Calu3 (cell line): Measurements from ENCODE around the gene DOCK1. TPM values are rescaled to one million over a fixed set of nuclear protein-coding genes. Genes with fewer than 3 reads are reported as not detected.
"Not testable (repeated sequence)": the region's sequence is repeated elsewhere in the genome, so short reads cannot be mapped to it uniquely, and the experiment has no call there.

ENCODE experiments used
- BruUV-seq: library from RNA; stranded (reverse); fragments of 400-500 nt; replicated peaks from 2 replicates; lab custom pipeline; 2021; lab: Mats Ljungman, UMichigan
- CTCF ChIA-PET: fragments of 300-600 bp; sonication (Branson Sonifier 250); formaldehyde crosslinking; loops from one replicate; lab custom pipeline; 2022; ENCODE audit warnings: antibody characterized with exemption; lab: Charles Lee
- DNase-seq: peaks from one replicate; pipeline ENCODE4 v3.0.0; 2022
- H3K27ac Mint-ChIP-seq: one replicate; pipeline ENCODE4 v1.8.0; 2022; ENCODE audit warnings: mixed read lengths; ENCODE audit not compliant: unreplicated experiment
- H3K27me3 Mint-ChIP-seq: one replicate; pipeline ENCODE4 v1.8.0; 2022; ENCODE audit warnings: mixed read lengths; ENCODE audit not compliant: unreplicated experiment
- H3K36me3 Mint-ChIP-seq: one replicate; pipeline ENCODE4 v1.8.0; 2022; ENCODE audit warnings: mild to moderate bottlenecking, moderate library complexity, mixed read lengths; ENCODE audit not compliant: insufficient read depth, unreplicated experiment
- H3K4me1 Mint-ChIP-seq: one replicate; pipeline ENCODE4 v1.8.0; 2022; ENCODE audit warnings: mild to moderate bottlenecking, low read depth, mixed read lengths; ENCODE audit not compliant: unreplicated experiment
- H3K4me3 Mint-ChIP-seq: one replicate; pipeline ENCODE4 v1.8.0; 2022; ENCODE audit warnings: mild to moderate bottlenecking, low read depth, moderate library complexity, mixed read lengths; ENCODE audit not compliant: unreplicated experiment
- H3K9me3 Mint-ChIP-seq: one replicate; pipeline ENCODE4 v1.8.0; 2022; ENCODE audit warnings: low read depth, mixed read lengths; ENCODE audit not compliant: unreplicated experiment
- intact Hi-C: fragments of 100-400 bp; cut with micrococcal nuclease; formaldehyde crosslinking; loops from one replicate; pipeline ENCODE4 v1.10.0; 2022; ENCODE audit not compliant: unreplicated experiment
- total RNA-seq: library from RNA; stranded (reverse); gene quantifications from 2 replicates; pipeline ENCODE4 v1.2.3, GENCODE V29; 2022
- TF ChIP-seq, protein P1 (sequence below): fragments of 200-600 bp; IDR thresholded peaks from one replicate; pipeline ENCODE4 v1.8.0; 2022; ENCODE audit warnings: antibody characterized with exemption; ENCODE audit not compliant: unreplicated experiment

The DOCK1 gene
- total RNA-seq, 1 experiment from 2014 or later: 34.2 TPM

DNA sequence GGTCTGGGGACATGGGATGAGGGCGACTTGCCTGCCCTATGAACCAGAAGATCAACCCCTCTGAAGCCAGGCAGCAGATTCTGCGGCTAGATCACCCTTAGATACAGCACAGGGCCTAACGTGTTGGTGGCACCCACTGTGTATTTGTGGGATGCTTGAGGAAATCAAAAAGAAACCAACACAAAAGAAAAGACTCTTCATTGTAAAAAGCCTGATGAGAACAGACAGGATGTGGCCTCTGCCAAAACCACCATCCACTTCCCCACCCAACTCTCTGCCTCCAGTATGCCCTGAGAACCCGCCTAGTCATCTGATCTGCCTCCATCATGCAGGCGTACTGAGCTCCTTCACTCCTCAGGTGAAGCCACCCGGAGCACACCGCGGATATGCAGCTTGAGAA lies 388.4 kb downstream of the DOCK1 start:
- no peaks in the 10 kb centered on the region for H3K9me3 Mint-ChIP-seq
- no peak overlapping the region for H3K4me3 Mint-ChIP-seq
- TF ChIP-seq, protein P1, sequence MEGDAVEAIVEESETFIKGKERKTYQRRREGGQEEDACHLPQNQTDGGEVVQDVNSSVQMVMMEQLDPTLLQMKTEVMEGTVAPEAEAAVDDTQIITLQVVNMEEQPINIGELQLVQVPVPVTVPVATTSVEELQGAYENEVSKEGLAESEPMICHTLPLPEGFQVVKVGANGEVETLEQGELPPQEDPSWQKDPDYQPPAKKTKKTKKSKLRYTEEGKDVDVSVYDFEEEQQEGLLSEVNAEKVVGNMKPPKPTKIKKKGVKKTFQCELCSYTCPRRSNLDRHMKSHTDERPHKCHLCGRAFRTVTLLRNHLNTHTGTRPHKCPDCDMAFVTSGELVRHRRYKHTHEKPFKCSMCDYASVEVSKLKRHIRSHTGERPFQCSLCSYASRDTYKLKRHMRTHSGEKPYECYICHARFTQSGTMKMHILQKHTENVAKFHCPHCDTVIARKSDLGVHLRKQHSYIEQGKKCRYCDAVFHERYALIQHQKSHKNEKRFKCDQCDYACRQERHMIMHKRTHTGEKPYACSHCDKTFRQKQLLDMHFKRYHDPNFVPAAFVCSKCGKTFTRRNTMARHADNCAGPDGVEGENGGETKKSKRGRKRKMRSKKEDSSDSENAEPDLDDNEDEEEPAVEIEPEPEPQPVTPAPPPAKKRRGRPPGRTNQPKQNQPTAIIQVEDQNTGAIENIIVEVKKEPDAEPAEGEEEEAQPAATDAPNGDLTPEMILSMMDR: no peak
- CTCF ChIA-PET: no interaction called here
- intact Hi-C loops: no loop called here
- H3K27me3 Mint-ChIP-seq: no peaks in the 10 kb centered on the region
- H3K4me1 Mint-ChIP-seq: no peaks in the 10 kb centered on the region
- no peaks in the 10 kb centered on the region for H3K36me3 Mint-ChIP-seq
- no peak for DNase-seq
- no peak overlapping the region for H3K27ac Mint-ChIP-seq
- BruUV-seq: no TSS peak

DNA sequence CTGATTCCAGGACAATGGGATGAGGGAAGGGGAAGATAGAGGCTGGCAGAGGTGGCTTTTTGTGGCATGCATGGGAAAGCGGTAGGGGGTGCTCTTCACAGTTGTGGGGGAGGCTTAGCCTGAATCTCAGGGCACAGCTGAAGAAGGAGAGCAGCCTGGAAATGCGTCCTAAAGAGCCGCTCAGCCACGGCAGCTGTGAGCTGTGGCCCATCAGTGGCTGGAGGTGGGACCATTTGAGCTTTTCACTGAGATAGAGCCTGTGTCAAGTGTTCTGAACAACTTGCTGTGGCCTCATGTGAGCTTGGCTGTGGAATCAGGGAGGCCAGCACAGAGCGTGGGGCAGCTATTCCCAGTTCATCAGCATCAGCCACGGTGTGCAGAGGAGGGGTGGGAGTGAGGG lies 391.5 kb downstream of the DOCK1 start:
- TF ChIP-seq, protein P1: no peak
- BruUV-seq: no TSS peak
- Mint-ChIP-seq H3K27me3 (no peaks in the 10 kb centered on the region), H3K36me3 (no peaks in the 10 kb centered on the region), H3K4me1 (peaks cover 11% of the 10 kb centered on the region), H3K27ac (no peak overlapping the region), H3K9me3 (no peaks in the 10 kb centered on the region), H3K4me3 (no peak overlapping the region)
- no peak for DNase-seq
- CTCF ChIA-PET: no interaction called here
- intact Hi-C loops: no loop called here

DNA sequence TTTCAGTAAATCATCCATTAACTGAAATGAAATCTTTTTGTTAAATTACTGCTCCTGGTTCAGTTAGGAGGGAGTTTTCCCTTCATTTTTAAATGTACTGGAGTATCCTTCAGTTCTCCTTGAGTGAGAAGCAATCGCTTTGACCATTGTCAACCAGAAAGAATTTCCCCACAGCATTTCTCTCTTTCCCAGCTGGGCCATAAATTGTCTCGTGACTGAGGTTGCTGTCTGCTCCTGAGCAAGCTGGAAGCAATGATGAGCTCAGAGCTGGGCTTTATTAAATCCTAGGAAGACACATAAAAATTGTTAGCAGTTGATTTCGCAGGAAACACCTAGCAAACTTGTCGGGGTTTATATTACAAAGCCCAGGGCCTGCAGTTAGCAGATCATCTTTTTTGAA lies 393.2 kb downstream of the DOCK1 start:
- no peaks in the 10 kb centered on the region for H3K9me3 Mint-ChIP-seq
- H3K36me3 Mint-ChIP-seq: no peaks in the 10 kb centered on the region
- CTCF ChIA-PET: no interaction called here
- BruUV-seq: no TSS peak
- H3K27me3 Mint-ChIP-seq: no peaks in the 10 kb centered on the region
- H3K4me1 Mint-ChIP-seq: peaks cover 18% of the 10 kb centered on the region
- TF ChIP-seq, protein P1: no peak
- intact Hi-C loops: no loop called here
- DNase-seq: no peak
- no peak overlapping the region for H3K4me3 Mint-ChIP-seq
- no peak overlapping the region for H3K27ac Mint-ChIP-seq

DNA sequence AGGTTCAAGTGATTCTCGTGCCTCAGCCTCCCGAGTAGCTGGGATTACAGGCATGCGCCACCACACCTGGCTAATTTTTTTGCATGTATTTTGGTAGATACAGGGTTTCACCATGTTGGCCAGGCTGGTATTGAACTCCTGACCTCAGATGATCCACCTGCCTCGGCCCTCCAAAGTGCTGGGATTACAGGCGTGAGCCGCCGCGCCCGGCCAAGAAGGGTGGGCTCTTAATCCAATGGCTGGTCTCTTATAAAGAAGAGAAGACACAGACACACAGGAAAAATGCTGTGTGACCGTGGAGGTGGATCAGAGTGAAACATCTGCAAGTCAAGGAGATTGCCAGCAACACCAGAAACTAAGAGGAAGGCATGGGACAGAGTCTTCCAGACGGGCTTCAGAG lies 394.0 kb downstream of the DOCK1 start:
- H3K9me3 Mint-ChIP-seq, DNase-seq, BruUV-seq, intact Hi-C loops, H3K27me3 Mint-ChIP-seq, H3K4me3 Mint-ChIP-seq, H3K27ac Mint-ChIP-seq, H3K36me3 Mint-ChIP-seq, CTCF ChIA-PET: not testable (repeated sequence)
- peaks cover 18% of the 10 kb centered on the region for H3K4me1 Mint-ChIP-seq

DNA sequence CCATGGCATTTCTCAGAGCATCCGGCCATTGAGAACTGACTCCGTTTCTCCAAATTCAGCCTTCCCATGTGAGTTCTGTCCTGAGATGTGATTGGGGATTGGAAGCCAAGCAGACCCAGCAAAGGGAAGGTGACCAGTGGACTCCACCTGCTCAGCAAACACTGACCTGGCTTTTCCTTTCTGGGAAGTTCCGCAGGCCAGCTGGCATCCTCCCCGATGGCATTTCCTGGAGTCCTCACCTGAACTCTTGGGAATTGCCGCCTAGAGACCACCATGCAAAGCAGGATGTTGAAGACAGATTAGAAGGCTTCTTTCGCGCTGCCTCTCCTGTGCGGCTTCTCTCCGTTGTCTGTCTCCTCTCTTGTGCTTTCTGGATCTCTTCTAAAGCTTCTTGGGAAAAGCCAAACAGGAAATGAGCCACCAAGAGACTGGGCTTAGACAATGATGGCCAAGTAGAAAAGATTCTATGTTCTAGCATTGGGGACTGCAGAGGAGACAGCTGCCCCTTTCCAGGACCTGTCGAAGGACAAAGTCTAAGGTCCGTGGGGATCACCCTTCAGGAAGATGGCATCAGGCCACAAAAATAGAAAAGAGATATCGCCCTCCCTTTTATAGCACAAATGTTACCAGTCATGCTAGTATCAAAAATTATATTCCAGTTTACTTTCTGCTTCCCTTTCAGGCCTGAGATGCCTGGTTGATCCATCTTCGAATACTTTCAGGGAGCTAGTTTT lies 394.9 kb downstream of the DOCK1 start:
- H3K27ac Mint-ChIP-seq: peak overlapping the region; percentile 52
- H3K27me3 Mint-ChIP-seq: no peaks in the 10 kb centered on the region
- H3K9me3 Mint-ChIP-seq: no peaks in the 10 kb centered on the region
- TF ChIP-seq, protein P1: no peak
- no peak overlapping the region for H3K4me3 Mint-ChIP-seq
- BruUV-seq: no TSS peak
- intact Hi-C loops: no loop called here
- DNase-seq: no peak
- peaks cover 18% of the 10 kb centered on the region for H3K4me1 Mint-ChIP-seq
- no peaks in the 10 kb centered on the region for H3K36me3 Mint-ChIP-seq
- CTCF ChIA-PET: no interaction called here
